Measurements from ENCODE around the gene GPS2.

Gene GPS2

DNA sequence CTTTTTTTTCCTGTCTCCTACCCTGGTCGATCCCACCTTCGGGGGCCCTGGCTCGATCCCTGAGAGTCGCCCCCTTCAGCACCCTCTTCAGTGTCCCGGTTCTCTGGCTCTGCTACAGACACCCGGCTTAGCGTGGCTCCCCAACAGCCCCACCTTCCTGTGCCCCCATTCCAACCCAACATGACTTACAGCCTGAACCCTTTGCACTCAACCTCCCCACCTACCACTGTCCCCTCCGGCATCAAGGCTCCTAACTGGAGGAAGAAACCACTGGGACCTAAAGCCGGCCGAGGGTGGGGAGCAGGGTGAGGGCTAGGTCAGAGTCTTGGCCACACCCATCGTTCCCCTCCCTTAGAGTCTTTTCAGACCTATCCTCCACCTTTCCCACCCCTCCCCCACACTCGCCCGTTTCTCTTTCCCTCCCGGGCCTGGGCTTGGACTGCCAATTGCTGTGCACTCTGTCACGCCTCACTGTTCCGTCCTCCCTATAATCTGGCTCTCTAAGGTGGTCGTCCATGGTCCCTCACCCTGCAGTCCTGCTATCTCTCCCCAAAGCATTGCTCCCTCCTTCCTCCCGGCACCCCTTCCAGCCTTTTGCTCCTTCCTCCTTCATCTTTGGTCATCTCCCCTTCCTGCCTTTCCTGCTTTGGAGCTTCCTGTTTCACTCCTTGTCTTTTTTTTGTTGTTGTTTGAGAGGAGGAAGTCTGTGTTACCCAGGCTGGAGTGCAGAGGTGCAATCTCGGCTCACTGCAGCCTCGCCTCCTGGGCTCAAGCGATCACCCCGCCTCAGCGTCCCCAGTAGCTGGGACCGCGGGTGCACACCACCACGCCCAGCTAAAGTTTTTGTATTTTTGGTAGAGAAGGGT lies 52.0 kb downstream of the GPS2 start:
- H2AFZ ChIP-seq (ENCODE audit: low read depth, low read length) = no peak overlapping the region
- no peak overlapping the region for H3K4me3 ChIP-seq (ENCODE audit: low read length)
- peaks cover 6% of the 10 kb centered on the region for H3K9me3 ChIP-seq (ENCODE audit: low read length)
- peaks cover 3% of the 10 kb centered on the region for H3K4me1 ChIP-seq (ENCODE audit: insufficient read depth, low read length)
- peaks cover 17% of the 10 kb centered on the region for H3K36me3 ChIP-seq (ENCODE audit: insufficient read depth, low read length)
- peaks cover 45% of the 10 kb centered on the region for H3K27me3 ChIP-seq (ENCODE audit: insufficient read depth, low read length)
